Stimulated activated CD4-positive, alpha-beta T cell treated with anti-CD3 and anti-CD28 coated beads, Interleukin-12 subunit alpha, Interleukin-12 subunit beta, amount 100 ng/mL, for 4 hours (primary cell): ENCODE data around the gene OASL.
"Not testable (repeated sequence)": the region's sequence is repeated elsewhere in the genome, so short reads cannot be mapped to it uniquely, and the experiment has no call there.

Experiments
- DNase-seq: peaks from one replicate; pipeline ENCODE4 v3.0.0-alpha.2; 2020

Gene OASL

GRCh38 chr12:121059031-121059898 lies 20.2 kb upstream of the OASL start:
- no peak for DNase-seq

GRCh38 chr12:121057794-121058193 lies 18.7 kb upstream of the OASL start:
- no peak for DNase-seq

- no peak for DNase-seq
These were observed 14.7 kb upstream of the OASL start for GRCh38 chr12:121053706-121054105.

GRCh38 chr12:121050725-121051124 lies 11.7 kb upstream of the OASL start:
- DNase-seq = no peak

- no peak for DNase-seq
These were observed 9.4 kb upstream of the OASL start for GRCh38 chr12:121048442-121048841.

GRCh38 chr12:121047400-121047799 lies 8.4 kb upstream of the OASL start:
- not testable (repeated sequence) for DNase-seq

- DNase-seq = no peak
These were observed 4.0 kb upstream of the OASL start for GRCh38 chr12:121043067-121043466.

- DNase-seq = no peak
These were observed 2.2 kb downstream of the OASL start for GRCh38 chr12:121036810-121037326.

- DNase-seq = no peak
These were observed 4.3 kb downstream of the OASL start for GRCh38 chr12:121034616-121035305.

GRCh38 chr12:121033625-121034349 lies 5.3 kb downstream of the OASL start:
- DNase-seq = peak; percentile 32

- DNase-seq = no peak
These were observed 8.4 kb downstream of the OASL start for GRCh38 chr12:121030576-121031212.

- DNase-seq = no peak
These were observed 12.6 kb downstream of the OASL start for GRCh38 chr12:121026274-121027045.

GRCh38 chr12:121025442-121026226 lies 13.4 kb downstream of the OASL start:
- no peak for DNase-seq

- no peak for DNase-seq
These were observed 15.2 kb downstream of the OASL start for GRCh38 chr12:121023799-121024198.

GRCh38 chr12:121022713-121023112 lies 16.3 kb downstream of the OASL start:
- DNase-seq = no peak

- DNase-seq = no peak
These were observed 17.3 kb downstream of the OASL start for GRCh38 chr12:121021754-121022153.

GRCh38 chr12:121018860-121019617 lies 20.0 kb downstream of the OASL start:
- no peak for DNase-seq

- DNase-seq = no peak
These were observed 21.0 kb downstream of the OASL start for GRCh38 chr12:121017966-121018491.

- DNase-seq = peak; percentile 85
These were observed 22.9 kb downstream of the OASL start, which contains the start of gene C12orf43 for GRCh38 chr12:121015825-121016766. Gene C12orf43 (minus strand): TSS chr12:121016487. CDS start chr12:121016474, 13 bp downstream.
